ENCODE results near the gene SPC24. TPM values are rescaled to one million over a fixed set of nuclear protein-coding genes. Genes with fewer than 3 reads are reported as not detected.
"Not testable (repeated sequence)": the region's sequence is repeated elsewhere in the genome, so short reads cannot be mapped to it uniquely, and the experiment has no call there.

Gene SPC24
- total RNA-seq, 2 donors from 2014 or later, result 3.4 to 3.9 TPM

GRCh38 chr19:11140023-11140538 is 15.5 kb downstream of the SPC24 start:
- intact Hi-C loops (cut with DNase I); ATAC-seq: not testable (repeated sequence)

GRCh38 chr19:11138601-11139300 is 16.8 kb downstream of the SPC24 start:
- intact Hi-C loops (cut with DNase I), result loop anchor here in 1 of 2 donors (5.0 kb wide), 1 partner anchor 64 kb away; no protein-coding TSS in a partner anchor
- peak; percentile 86 for DNase-seq
- ATAC-seq, result peak; percentile 62 to 80

More at GRCh38 chr19:11140023-11140538, 15.5 kb downstream of the SPC24 start:
- not testable (repeated sequence) for DNase-seq

GRCh38 chr19:11137542-11138384 is 17.8 kb downstream of the SPC24 start:
- intact Hi-C loops (cut with DNase I), result loop anchor here (2.0 to 5.0 kb wide), 2 partner anchors 65 to 67 kb away; no protein-coding TSS in a partner anchor

GRCh38 chr19:11136400-11137101 is 19.0 kb downstream of the SPC24 start:
- DNase-seq, result no peak
- intact Hi-C loops (cut with DNase I), result loop anchor here (2.0 to 5.0 kb wide), 2 partner anchors 66 to 68 kb away; no protein-coding TSS in a partner anchor
- no peak for ATAC-seq

More at GRCh38 chr19:11137542-11138384, 17.8 kb downstream of the SPC24 start:
- peak; percentile 54 to 60 for ATAC-seq
- DNase-seq, result peak; percentile 89

- DNase-seq (no peak), ATAC-seq (no peak)
- intact Hi-C loops (cut with DNase I), result no loop called here
These were observed 24.1 kb downstream of the SPC24 start for GRCh38 chr19:11131471-11131870.

- DNase-seq, result peak; percentile 78
- ATAC-seq, result peak; percentile 79 to 83
- intact Hi-C loops (cut with DNase I), result no loop called here
These were observed 24.6 kb downstream of the SPC24 start for GRCh38 chr19:11130824-11131455.

GRCh38 chr19:11127905-11128304 is 27.7 kb downstream of the SPC24 start:
- ATAC-seq, result no peak
- no peak for DNase-seq
- intact Hi-C loops (cut with DNase I), result loop anchor here (2.0 to 5.0 kb wide), 2 partner anchors 91 kb away; no protein-coding TSS in a partner anchor

GRCh38 chr19:11125994-11126685 is 29.4 kb downstream of the SPC24 start:
- peak; percentile 67 to 76 for ATAC-seq
- peak; percentile 83 for DNase-seq
- intact Hi-C loops (cut with DNase I), result loop anchor here (2.0 to 5.0 kb wide), 2 partner anchors 89 kb away; no protein-coding TSS in a partner anchor

- ATAC-seq; DNase-seq; intact Hi-C loops (cut with DNase I): not testable (repeated sequence)
These were observed 31.4 kb downstream of the SPC24 start for GRCh38 chr19:11124157-11124556.

GRCh38 chr19:11123114-11123513 is 32.5 kb downstream of the SPC24 start:
- DNase-seq, result no peak
- ATAC-seq, result no peak
- intact Hi-C loops (cut with DNase I), result no loop called here

GRCh38 chr19:11121963-11122362 is 33.6 kb downstream of the SPC24 start:
- DNase-seq; ATAC-seq; intact Hi-C loops (cut with DNase I): not testable (repeated sequence)

- intact Hi-C loops (cut with DNase I), result no loop called here
- DNase-seq, result no peak
- no peak for ATAC-seq
These were observed 39.1 kb downstream of the SPC24 start for GRCh38 chr19:11116507-11116906.

- DNase-seq (no peak), ATAC-seq (peak in 1 of 2 donors; percentile 32)
- intact Hi-C loops (cut with DNase I), result no loop called here
These were observed 39.6 kb downstream of the SPC24 start for GRCh38 chr19:11115895-11116446.

GRCh38 chr19:11115042-11115441 is 40.5 kb downstream of the SPC24 start:
- no peak for DNase-seq
- intact Hi-C loops (cut with DNase I), result no loop called here
- no peak for ATAC-seq

GRCh38 chr19:11113140-11113708 is 42.4 kb downstream of the SPC24 start:
- intact Hi-C loops (cut with DNase I), result no loop called here
- no peak for DNase-seq
- ATAC-seq, result no peak

GRCh38 chr19:11111771-11112144 is 43.8 kb downstream of the SPC24 start:
- intact Hi-C loops (cut with DNase I), result no loop called here
- no peak for ATAC-seq
- DNase-seq, result no peak

GRCh38 chr19:11111117-11111770 is 44.3 kb downstream of the SPC24 start:
- DNase-seq (no peak), ATAC-seq (no peak)
- intact Hi-C loops (cut with DNase I), result no loop called here
